ENCODE results near the gene PDXK. TPM values are rescaled to one million over a fixed set of nuclear protein-coding genes. Genes with fewer than 3 reads are reported as not detected.
A peak's percentile ranks its signal among the peaks of the same experiment; 100 is the strongest.

PDXK gene
- total and polyA plus RNA-seq, 2 of the 8 experiments (the other 6 are each of a cell fraction or from before 2014, with no cell fraction given): 78.0 to 112 TPM

DNA sequence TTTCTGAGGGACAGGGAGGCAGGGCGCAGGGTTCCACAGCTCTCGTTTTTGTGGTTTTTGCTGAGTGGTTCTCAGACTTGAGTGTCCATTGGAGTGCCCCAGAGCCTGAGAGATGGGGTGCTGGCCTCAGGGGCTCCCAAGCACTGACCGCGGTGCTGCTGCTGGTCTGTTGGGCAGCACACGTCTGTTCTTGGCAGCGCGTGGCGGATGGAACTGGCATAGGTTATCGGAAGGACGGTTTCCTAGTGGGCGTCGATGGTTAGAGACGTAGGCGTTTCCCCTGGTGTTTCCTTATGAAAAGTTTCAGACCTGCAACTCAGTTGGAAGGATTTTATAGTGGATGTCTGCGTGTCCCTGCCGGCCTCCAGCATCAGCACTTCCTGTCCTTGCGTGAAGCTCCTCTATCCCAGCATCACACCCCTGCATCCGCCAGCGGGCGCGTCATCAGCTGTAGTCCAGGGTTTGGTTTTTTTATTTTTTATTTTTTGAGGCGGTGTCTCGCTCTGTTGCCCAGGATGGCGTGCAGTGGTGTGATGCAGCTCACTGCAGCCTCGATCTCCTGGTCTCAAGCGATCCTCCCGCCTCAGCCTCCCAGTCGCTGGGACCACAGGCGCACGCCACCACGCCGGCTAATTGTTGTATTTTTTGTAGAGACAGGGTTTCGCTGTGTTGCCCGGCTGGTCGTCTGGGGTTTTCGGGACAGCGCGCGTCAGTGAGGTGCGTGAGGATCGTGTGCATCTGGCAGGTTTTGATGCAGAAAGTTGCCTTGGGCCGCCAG, 82.3 kb downstream of the PDXK start:
- Histone ChIP-seq H4K5ac (ENCODE audit: insufficient read length, low read depth, low read length) (no peak overlapping the region), H3K14ac (ENCODE audit: insufficient read length) (no peak overlapping the region), H3K4me1 (replicated peaks in 1 of 4; ENCODE audit: control insufficient read depth in 3 of 4, insufficient read depth in 4 of 4, low read length in 3 of 4) (no peaks in the 10 kb centered on the region), H4K8ac (ENCODE audit: extremely low read depth, insufficient read depth, low read length) (no peak overlapping the region), H3K36me3 (ENCODE audit: control insufficient read depth in 2 of 4, insufficient read depth in 4 of 4, low read length in 3 of 4) (peaks cover 34 to 80% (median 66%) of the 10 kb centered on the region in 4 experiments), H2AFZ (ENCODE audit: low read length) (no peak overlapping the region), H2BK12ac (ENCODE audit: low read depth, low read length) (no peak overlapping the region), H3K27ac (ENCODE audit: low read depth, low read length) (no peak overlapping the region), H2BK5ac (ENCODE audit: low read depth, low read length) (peak overlapping the region; percentile 35; the same call in 1 of the 2 replicates), H3K56ac (replicated peaks; ENCODE audit: insufficient read length, low read depth, low read length) (no peak overlapping the region), H3K9me3 (ENCODE audit: insufficient read depth in 2 of 2, low read depth in 1 of 2, low read length in 1 of 2) (no peaks in the 10 kb centered on the region), H3K9ac (replicated peaks in 1 of 4; ENCODE audit: extremely low read depth in 1 of 4, low read depth in 3 of 4, low read length in 3 of 4) (no peak overlapping the region), H3K23me2 (ENCODE audit: low read depth, low read length) (no peaks in the 10 kb centered on the region), H2BK120ac (replicated peaks; ENCODE audit: low read depth, low read length) (no peak overlapping the region), H2BK15ac (ENCODE audit: low read length) (no peak overlapping the region), H3K4ac (replicated peaks; ENCODE audit: insufficient read length, low read depth, low read length) (no peak overlapping the region), H3K4me3 (ENCODE audit: extremely low read depth in 1 of 4, insufficient read depth in 2 of 4, low read depth in 3 of 4, low read length in 4 of 4) (no peak overlapping the region), H3K79me2 (ENCODE audit: control insufficient read depth in 1 of 2, insufficient read depth in 2 of 2, low read length in 2 of 2) (no peaks in the 10 kb centered on the region), H3K79me1 (ENCODE audit: low read depth, low read length) (peaks cover 3% of the 10 kb centered on the region; the same call in 1 of the 2 replicates), H2BK20ac (ENCODE audit: low read length) (no peak overlapping the region), H3K27me3 (replicated peaks in 1 of 4; ENCODE audit: control insufficient read depth in 3 of 4, extremely low read depth in 1 of 4, insufficient read depth in 3 of 4, low read length in 3 of 4) (no peaks in the 10 kb centered on the region), H2AK5ac (ENCODE audit: low read depth, low read length) (no peak overlapping the region), H4K91ac (replicated peaks; ENCODE audit: insufficient read length, low read length) (no peak overlapping the region), H4K20me1 (replicated peaks in 1 of 2; ENCODE audit: control insufficient read depth in 1 of 2, insufficient read depth in 2 of 2, low read length in 2 of 2) (peaks cover 23 to 29% of the 10 kb centered on the region in 2 experiments), H3K23ac (ENCODE audit: insufficient read length) (no peak overlapping the region), H3K4me2 (ENCODE audit: insufficient read depth in 1 of 2, low read depth in 2 of 2, low read length in 2 of 2) (no peak overlapping the region), H3K18ac (ENCODE audit: extremely low read depth, low read length) (no peak overlapping the region)
- TF ChIP-seq RXRA (IDR thresholded peaks at IDR 0.05; ENCODE audit: insufficient read depth, low read depth, low read length): no peak
- TF ChIP-seq, protein P1, sequence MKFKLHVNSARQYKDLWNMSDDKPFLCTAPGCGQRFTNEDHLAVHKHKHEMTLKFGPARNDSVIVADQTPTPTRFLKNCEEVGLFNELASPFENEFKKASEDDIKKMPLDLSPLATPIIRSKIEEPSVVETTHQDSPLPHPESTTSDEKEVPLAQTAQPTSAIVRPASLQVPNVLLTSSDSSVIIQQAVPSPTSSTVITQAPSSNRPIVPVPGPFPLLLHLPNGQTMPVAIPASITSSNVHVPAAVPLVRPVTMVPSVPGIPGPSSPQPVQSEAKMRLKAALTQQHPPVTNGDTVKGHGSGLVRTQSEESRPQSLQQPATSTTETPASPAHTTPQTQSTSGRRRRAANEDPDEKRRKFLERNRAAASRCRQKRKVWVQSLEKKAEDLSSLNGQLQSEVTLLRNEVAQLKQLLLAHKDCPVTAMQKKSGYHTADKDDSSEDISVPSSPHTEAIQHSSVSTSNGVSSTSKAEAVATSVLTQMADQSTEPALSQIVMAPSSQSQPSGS (IDR thresholded peaks at IDR 0.05; ENCODE audit: low read length): no peak
- ChIA-PET CTCF (ENCODE audit: partially characterized antibody) (interaction anchor here (0.6 to 1.6 kb wide), 3 partner anchors 12 to 1152 kb away, joined by 3 to 7 read pairs (median 4); partner anchors contain the start of gene RRP1), POLR2A (ENCODE audit: partially characterized antibody) (interaction anchor here (0.6 to 3.6 kb wide), 7 partner anchors 8 to 183 kb away, joined by 3 to 19 read pairs (median 3); partner anchors contain the start of gene RRP1)
- DNase-seq (ENCODE audit: low read depth in 1 of 2, low spot score in 2 of 2) (no peak), FAIRE-seq (no peak)
- WGBS, 2 experiments (ENCODE audit: extremely low coverage in 1 of 2, insufficient coverage in 1 of 2, insufficient read length in 1 of 2, insufficient replicate concordance in 2 of 2, low coverage in 1 of 2, low lambda C conversion rate in 2 of 2, missing lambda C conversion rate in 1 of 2): 95% methylated on average over 42 of the region's 42 CpGs; no CpG with 5 or more reads in 1 of the 2 experiments

All from H1 (cell line).